Measurements from ENCODE around the gene HOOK2.
A peak's percentile ranks its signal among the peaks of the same experiment; 100 is the strongest.

The HOOK2 gene

DNA sequence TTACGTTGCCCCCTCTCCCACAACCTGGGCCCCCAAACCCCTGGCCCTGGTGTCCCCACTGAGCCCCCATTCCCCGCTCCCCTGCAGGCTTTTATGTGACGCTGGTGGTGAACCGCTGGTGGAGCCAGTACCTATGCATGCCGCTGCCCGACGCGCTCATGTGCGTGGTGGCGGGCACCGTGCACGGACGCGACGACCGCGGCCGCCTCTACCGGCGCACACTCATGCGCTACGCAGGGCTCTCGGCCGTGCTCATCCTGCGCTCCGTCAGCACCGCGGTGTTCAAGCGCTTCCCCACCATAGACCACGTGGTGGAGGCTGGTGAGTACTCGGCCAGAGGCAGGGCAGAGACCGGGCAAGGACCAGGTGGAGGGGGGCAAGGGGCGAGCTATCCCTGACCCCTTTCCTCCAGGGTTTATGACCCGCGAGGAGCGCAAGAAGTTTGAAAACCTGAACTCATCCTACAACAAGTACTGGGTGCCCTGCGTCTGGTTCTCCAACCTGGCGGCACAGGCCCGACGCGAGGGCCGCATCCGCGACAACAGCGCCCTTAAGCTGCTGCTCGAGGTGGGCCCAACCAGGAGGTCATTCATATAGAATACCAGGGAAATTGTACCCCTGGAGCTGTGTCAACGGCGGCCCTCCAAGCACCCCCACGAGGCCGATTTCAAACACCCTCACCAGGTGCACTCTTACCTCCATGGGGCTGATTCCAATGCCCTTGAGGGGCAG, 20.7 kb downstream of the HOOK2 start:
- Mint-ChIP-seq H3K27ac (no peak overlapping the region), H3K9me3 (no peaks in the 10 kb centered on the region), H3K36me3 (no peaks in the 10 kb centered on the region), H3K4me3 (no peak overlapping the region), H3K27me3 (peaks cover 91% of the 10 kb centered on the region), H3K4me1 (peaks cover 5% of the 10 kb centered on the region)
- ATAC-seq, result no peak

DNA sequence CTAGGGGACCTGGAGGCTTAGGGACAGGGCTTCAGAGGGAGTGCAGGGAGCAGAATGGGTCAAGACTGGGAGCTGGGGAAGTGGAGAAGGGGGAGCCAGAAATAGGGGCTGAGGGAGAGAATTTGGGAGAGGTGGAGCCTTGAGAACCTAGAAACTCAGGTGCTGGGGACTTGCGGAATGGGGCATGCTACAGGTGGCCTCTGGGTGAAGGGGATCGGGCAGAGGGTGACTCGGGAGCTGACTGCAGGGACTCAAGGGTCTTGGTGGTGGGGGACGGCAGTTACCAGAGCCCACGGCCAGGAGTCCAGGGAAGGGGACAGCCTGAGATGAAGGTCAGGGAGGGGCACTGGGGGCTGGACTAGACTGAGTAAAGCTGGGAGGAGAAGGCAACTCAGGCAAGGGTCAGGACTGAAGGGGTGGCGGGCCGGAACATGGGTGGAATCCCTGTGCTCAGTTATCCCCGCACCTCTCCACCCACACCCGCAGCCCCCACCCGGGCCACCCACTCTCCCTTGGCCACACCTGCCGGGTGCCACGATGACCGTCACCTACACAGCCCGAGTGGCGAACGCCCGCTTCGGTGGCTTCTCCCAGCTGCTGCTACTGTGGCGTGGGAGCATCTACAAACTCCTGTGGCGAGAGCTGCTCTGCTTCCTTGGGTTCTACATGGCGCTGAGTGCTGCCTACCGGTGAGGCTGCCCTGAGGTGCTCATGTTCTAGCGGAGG, 23.1 kb downstream of the HOOK2 start:
- Mint-ChIP-seq H3K4me3 (no peak overlapping the region), H3K27ac (no peak overlapping the region), H3K36me3 (peaks cover 14% of the 10 kb centered on the region), H3K9me3 (peaks cover 5% of the 10 kb centered on the region), H3K27me3 (peaks cover 76% of the 10 kb centered on the region), H3K4me1 (peaks cover 12% of the 10 kb centered on the region)
- ATAC-seq, result no peak

DNA sequence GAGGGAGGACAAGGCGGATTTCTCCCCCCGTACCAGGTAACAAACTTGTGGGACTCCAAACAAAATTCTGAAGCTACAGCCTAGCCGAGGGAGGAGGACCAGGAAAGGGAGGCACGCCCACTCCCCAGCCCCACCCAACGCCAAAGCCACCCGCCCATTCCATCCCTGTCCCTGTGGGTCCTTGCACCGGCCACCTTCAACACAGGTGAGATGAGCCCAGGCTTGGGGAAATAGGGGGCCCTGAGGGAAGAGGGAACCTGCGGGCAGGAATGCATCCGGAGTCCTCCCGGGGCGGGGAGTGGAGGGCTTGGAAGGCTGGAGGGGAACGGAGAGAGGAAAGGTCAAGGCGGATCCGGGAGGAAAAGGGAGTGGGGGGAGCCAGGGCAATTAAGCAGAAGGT, 23.7 kb downstream of the HOOK2 start, which contains the start of gene BEST2:
Gene BEST2, plus strand, starts transcription at position 157 of the 400 bp plus-strand sequence. CDS start 802 bp downstream, outside the sequence.
- Mint-ChIP-seq H3K36me3 (peaks cover 19% of the 10 kb centered on the region), H3K27me3 (peaks cover 70% of the 10 kb centered on the region), H3K27ac (no peak within 1 kb of the TSS), H3K4me1 (peaks cover 12% of the 10 kb centered on the region), H3K9me3 (peaks cover 5% of the 10 kb centered on the region), H3K4me3 (no peak within 1 kb of the TSS)
- ATAC-seq, result no peak

DNA sequence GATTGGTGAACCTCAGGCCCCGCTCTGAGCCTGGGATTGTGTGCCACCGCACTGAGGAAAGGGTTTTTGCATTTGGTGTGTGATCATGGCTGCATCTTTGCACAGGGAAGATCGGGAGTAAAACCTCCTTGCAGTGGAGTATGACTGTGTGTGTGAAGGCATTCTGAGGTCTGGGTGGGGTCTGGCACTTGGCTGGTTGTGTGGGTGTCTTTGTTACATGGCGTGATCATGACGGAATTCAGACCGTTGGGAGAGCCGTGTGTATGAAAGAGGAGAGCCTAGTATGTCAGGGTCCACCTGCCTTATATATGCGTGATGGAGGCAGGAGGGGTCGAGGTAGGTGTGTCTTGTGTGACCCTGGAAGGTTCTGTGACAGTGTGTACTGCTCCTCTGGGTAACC, 24.5 kb downstream of the HOOK2 start:
- Mint-ChIP-seq H3K27ac (no peak overlapping the region), H3K4me3 (no peak overlapping the region), H3K9me3 (peaks cover 5% of the 10 kb centered on the region), H3K36me3 (peaks cover 27% of the 10 kb centered on the region), H3K4me1 (peaks cover 12% of the 10 kb centered on the region), H3K27me3 (peaks cover 62% of the 10 kb centered on the region)
- no peak for ATAC-seq

DNA sequence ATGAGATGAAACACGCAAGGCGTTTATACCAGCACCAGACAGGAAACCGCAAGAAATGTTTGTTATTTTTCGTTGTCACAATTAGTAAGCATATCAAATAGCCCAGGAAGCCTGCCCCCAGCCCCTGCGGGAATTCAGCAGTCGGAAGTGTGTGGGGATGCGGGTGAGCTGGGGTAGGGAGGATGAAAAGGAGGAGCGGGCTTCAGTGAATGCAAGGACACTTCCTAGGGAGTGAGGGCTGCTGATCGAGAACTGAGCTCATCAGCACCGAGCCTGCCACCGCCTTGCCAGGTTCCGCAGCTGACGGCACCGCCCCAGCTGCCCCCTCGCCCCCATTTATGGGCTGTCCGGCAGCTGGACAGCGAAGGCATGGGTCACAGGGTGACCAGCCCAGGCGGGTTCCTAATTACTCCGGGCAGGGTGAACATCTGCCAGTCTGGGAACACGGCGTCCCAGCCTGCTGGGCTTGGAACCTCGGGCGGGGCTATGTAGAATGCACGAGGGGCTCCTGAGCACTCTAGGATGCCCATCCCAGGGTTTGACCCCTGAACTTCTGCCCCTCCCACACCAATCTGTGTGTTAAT, 25.3 kb downstream of the HOOK2 start:
- H3K4me3 Mint-ChIP-seq, result peak overlapping the region; percentile 28
- ATAC-seq, result no peak
- peaks cover 12% of the 10 kb centered on the region for H3K4me1 Mint-ChIP-seq
- peaks cover 36% of the 10 kb centered on the region for H3K36me3 Mint-ChIP-seq
- peak overlapping the region; percentile 26 for H3K27ac Mint-ChIP-seq
- H3K9me3 Mint-ChIP-seq, result peaks cover 5% of the 10 kb centered on the region
- peaks cover 54% of the 10 kb centered on the region for H3K27me3 Mint-ChIP-seq

DNA sequence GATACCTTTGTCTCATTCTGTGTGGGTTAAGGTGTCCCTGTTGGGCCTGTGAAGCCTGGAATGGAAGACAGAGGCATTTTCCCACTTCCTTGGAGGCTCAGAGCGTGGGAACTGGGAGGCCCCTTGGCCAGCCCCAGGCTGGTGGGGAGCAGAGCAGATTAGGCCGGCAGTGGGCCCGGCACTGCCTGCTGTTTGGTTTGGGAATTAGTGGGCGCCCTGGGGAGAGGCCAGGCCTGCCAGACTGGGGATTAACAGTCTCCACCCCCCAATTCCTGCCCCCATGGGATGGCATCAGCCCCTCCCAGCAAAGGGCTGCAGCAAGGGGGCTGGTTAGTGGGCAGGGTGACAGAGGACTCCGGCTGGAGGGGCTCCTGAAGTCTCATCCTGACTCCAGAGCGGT, 26.9 kb downstream of the HOOK2 start:
- Mint-ChIP-seq H3K36me3 (peaks cover 44% of the 10 kb centered on the region), H3K9me3 (peaks cover 5% of the 10 kb centered on the region), H3K4me3 (no peak overlapping the region), H3K27ac (no peak overlapping the region), H3K4me1 (peaks cover 12% of the 10 kb centered on the region), H3K27me3 (peaks cover 39% of the 10 kb centered on the region)
- no peak for ATAC-seq

DNA sequence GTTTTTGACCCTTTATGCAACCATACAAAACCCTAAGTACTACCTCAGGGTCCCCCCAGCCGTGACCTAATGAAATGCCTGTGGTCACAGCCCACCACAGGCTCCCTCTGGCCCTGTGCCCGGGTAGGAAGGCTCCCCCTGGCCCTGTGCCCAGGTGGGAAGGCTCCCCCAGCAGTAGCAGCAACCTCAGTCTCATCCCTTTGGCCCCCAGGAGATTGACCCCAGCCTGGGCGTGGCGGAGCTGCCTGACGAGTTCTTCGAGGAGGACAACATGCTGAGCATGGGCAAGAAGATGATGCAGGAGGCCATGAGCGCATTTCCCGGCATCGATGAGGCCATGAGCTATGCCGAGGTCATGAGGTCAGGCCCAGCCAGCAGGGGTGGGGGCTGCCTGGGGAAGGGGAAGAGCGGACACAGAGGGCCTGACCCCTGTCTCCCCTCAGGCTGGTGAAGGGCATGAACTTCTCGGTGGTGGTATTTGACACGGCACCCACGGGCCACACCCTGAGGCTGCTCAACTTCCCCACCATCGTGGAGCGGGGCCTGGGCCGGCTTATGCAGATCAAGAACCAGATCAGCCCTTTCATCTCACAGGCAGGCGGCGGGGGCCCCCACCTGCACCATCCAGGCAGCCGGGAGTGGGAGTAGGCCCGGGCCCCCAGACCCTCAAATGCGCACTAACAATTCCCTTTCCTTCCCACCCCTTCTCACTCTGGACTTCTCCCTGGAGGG, 30.0 kb downstream of the HOOK2 start:
- peaks cover 10% of the 10 kb centered on the region for H3K27me3 Mint-ChIP-seq
- no peak overlapping the region for H3K27ac Mint-ChIP-seq
- peaks cover 62% of the 10 kb centered on the region for H3K36me3 Mint-ChIP-seq
- H3K4me3 Mint-ChIP-seq, result no peak overlapping the region
- peaks cover 5% of the 10 kb centered on the region for H3K9me3 Mint-ChIP-seq
- ATAC-seq, result peak; percentile 31
- peaks cover 19% of the 10 kb centered on the region for H3K4me1 Mint-ChIP-seq

DNA sequence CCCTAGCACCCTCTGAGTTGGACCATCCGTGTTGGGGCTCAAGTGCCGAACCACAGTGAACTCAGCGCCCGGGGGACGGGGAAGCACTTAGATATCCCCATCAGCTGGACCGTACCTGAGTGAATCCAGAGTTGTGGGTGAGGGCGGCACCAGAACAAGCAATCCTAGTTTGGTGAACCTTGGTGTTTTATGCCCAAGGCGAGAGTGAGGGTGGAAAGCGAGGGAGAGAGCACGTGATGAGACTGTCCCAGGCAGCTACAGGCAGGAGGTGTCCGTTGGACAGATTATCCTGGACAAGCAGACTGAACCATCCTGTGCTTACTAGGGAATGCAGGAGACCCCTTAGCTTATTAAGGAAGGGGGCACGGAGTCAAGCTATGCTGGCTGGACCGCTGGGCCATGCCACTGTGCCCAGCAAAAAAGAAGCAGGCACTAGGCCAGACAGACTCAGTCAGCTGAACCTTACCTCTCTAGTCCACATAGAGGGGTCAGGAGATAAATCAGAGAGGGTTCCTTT, 37.5 kb downstream of the HOOK2 start:
- Mint-ChIP-seq H3K4me3 (peak overlapping the region; percentile 100), H3K27me3 (no peaks in the 10 kb centered on the region), H3K36me3 (peaks cover 29% of the 10 kb centered on the region), H3K9me3 (no peaks in the 10 kb centered on the region), H3K27ac (peak overlapping the region; percentile 98), H3K4me1 (peaks cover 39% of the 10 kb centered on the region)
- no peak for ATAC-seq

DNA sequence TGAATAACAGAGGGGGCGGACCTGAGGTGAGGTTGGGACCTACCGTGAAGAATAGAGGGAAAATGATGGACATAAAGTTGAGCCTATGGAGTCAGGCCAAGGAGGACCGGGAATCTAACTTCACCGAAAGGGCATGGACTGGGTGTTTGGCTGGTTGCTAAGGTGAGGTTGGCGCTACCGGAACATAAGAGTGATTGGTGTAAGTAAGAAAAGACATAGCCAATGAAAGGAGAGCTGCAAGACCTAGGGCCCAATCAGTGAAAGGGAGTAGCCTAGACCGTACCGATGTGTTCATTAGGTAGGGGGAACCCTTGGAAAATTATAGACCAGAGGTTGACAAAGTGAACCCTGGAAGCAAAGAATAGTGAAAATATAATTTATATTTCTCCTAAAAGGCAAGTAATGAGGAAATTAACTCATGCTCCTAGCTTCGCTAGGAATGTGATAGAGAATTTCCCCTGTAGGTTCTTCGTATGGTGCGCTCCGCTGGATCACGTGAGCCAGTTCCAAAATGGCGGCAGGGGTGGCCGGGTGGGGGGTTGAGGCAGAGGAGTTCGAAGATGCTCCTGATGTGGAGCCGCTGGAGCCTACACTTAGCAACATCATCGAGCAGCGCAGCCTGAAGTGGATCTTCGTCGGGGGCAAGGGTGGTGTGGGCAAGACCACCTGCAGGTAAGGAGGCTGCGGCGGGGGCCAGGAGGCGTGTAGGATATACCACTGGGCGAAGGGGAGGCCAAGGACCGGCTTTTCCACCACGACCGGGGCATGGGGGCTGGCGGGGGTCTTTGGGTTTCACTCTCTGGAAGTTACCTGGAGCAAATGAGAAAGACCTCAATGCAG, 38.1 kb downstream of the HOOK2 start, which contains the start of gene GET3:
Gene GET3, plus strand, starts transcription at position 503 of the 840 bp plus-strand sequence. Its CDS starts 9 bp downstream, at position 512.
- Mint-ChIP-seq H3K36me3 (peaks cover 26% of the 10 kb centered on the region), H3K4me1 (peaks cover 42% of the 10 kb centered on the region), H3K27me3 (no peaks in the 10 kb centered on the region), H3K9me3 (no peaks in the 10 kb centered on the region), H3K4me3 (peak within 1 kb of the TSS; percentile 100), H3K27ac (peak within 1 kb of the TSS; percentile 98)
- ATAC-seq, result peak; percentile 94

DNA sequence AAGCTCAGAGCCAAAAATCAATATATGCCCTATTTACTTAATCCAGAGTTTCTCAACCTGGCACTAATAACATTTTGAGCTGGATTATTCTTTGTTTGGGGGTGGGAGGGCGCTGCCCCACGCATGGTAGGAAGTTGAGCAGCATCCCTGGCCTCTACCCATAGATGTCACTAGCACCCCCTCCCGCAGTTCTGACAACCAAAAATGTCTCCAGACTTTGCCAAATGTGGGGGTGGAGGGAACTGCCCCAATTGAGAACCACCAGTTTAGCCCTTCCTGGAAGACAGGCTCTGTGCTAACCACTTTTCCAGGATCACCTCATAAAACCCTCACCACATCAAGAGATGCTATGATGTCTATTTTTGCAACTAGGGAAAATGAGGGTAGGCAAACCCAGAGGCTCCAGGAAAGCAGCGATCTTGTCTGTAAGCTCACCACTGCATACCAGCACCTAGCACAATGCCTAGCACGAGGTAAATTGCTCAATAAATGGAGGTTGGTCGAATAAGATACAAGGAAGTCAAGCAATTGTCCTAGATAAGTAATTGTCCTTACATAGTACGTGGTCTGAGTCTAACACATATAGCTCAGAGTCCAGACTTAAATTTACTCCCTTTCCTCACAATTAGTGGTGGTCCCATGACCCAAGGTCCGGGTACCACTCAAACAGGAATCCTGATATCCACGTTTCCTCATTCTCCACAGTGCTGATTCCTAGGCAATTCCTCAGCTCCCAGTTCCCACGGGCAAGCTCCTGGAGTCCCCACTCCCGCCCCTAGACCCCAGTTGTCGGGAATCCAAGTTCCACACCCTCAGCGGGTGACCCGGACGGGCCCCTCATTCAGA, 41.8 kb downstream of the HOOK2 start:
- peak overlapping the region; percentile 92 for H3K4me3 Mint-ChIP-seq
- peaks cover 72% of the 10 kb centered on the region for H3K4me1 Mint-ChIP-seq
- peaks cover 35% of the 10 kb centered on the region for H3K36me3 Mint-ChIP-seq
- H3K27ac Mint-ChIP-seq, result peak overlapping the region; percentile 99
- no peaks in the 10 kb centered on the region for H3K9me3 Mint-ChIP-seq
- no peaks in the 10 kb centered on the region for H3K27me3 Mint-ChIP-seq
- ATAC-seq, result no peak

DNA sequence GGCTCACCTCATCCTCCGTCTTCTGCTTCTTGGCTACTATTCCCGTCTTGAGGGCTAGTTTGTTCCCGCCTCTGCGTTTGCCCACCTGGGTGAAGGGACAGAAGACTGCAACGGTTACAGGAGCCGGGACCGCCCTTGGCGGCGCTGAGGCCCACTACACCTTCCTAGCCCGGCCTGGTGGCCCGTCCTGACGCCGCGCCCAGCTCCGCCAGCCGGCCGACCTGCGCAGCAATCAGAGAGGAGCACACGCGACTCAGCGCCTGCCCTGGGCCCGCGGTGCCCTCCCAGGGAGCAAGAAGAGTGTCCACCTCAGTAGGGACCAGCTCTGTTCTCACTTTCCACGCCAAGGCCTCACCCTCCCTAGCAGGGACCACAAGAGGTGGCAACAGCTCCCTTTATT, 44.0 kb downstream of the HOOK2 start:
- Mint-ChIP-seq H3K27ac (no peak overlapping the region), H3K27me3 (no peaks in the 10 kb centered on the region), H3K4me1 (peaks cover 59% of the 10 kb centered on the region), H3K9me3 (no peaks in the 10 kb centered on the region), H3K4me3 (no peak overlapping the region), H3K36me3 (peaks cover 41% of the 10 kb centered on the region)
- no peak for ATAC-seq

DNA sequence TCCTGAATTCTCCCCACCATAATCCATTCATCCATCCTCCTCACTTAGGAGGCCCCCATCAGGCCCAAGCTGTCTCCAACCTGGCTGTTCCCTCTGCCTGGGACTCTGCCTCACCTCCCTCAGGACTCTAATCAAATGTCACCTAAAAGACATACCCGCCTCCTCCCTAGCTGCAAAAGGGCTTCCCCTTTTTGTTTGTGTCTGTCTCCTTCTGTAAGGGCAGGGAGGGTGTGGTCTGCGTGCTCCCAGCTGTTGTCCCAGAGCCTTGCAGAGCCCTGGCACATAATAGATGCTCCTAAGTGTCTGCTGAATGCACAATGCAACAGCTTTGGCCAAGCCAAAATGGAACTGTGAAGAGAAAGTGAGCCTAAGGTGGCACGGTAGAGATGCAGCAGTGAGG, 45.3 kb downstream of the HOOK2 start:
- Mint-ChIP-seq H3K4me3 (peak overlapping the region; percentile 55), H3K27me3 (no peaks in the 10 kb centered on the region), H3K36me3 (peaks cover 42% of the 10 kb centered on the region), H3K27ac (peak overlapping the region; percentile 62), H3K4me1 (peaks cover 61% of the 10 kb centered on the region), H3K9me3 (no peaks in the 10 kb centered on the region)
- peak; percentile 57 for ATAC-seq

DNA sequence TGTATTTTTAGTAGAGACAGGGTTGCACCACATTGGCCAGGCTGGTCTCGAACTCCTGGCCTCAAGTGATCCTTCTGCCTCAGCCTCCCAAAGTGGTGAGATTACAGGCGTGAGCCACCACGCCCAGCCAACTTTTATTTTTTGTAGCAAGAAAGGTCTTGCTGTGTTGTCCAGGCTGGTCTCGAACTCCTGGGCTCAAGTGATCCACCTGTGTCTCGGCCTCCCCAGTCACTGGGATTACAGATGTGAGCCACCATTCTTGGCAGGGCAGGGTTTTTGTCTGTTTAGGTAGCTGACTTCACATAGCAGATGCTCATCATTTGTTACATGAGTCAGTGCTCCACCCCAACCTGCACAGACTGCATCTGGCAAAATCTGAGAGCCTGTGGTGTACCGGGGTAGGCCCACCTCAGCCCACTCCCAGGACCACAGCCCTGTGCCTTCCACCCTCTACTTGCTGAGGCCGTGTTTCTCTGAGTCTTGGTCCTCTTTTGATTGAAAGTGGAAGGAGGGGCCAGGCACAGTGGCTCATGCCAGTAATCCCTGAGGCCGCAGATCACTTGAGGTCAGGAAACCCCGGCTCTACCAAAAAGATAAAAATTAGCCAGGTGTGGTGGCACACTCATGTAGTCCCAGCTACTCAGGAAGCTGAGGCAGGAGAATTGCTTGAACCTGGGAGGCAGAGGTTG, 47.5 kb downstream of the HOOK2 start:
- Mint-ChIP-seq H3K4me3 (no peak overlapping the region), H3K9me3 (no peaks in the 10 kb centered on the region), H3K4me1 (peaks cover 70% of the 10 kb centered on the region), H3K27me3 (no peaks in the 10 kb centered on the region), H3K27ac (no peak overlapping the region), H3K36me3 (peaks cover 37% of the 10 kb centered on the region)
- ATAC-seq, result no peak

All from stimulated activated memory B cell treated with anti-CD40 and anti-IgM and Interleukin-4, amounts not matched to agents 10 μg/mL and 1 μg/mL and 100 μg/mL, for 72 hours (primary cell).